RWPE1 (cell line): Measurements from ENCODE around the gene HSPD1.

ENCODE experiments used
- CTCF ChIA-PET: fragments of 350-600 bp; sonication (Branson Sonifier 250); formaldehyde crosslinking; extraction: SDS; loops from one replicate; lab custom pipeline; 2021; lab: Yijun Ruan, JAX
- POLR2A ChIA-PET: fragments of 400-600 bp; formaldehyde crosslinking; extraction: SDS; loops from one replicate; lab custom pipeline; 2020; ENCODE audit warnings: antibody characterized with exemption; ENCODE audit not compliant: low non-redundant PET; lab: Yijun Ruan, JAX
- DNase-seq: peaks from one replicate; pipeline ENCODE4 v3.0.0; 2012; ENCODE audit warnings: low spot score
- H3K27ac ChIP-seq: fragments of 450-650 bp; 2 replicates; pipeline ENCODE4 v1.5.1; 2017
- TF ChIP-seq, protein P1 (sequence below): fragments of 450-650 bp; conservative IDR thresholded peaks from 2 replicates; pipeline ENCODE4 v1.5.1; 2017; ENCODE audit warnings: low read depth, mild to moderate bottlenecking

The HSPD1 gene

DNA sequence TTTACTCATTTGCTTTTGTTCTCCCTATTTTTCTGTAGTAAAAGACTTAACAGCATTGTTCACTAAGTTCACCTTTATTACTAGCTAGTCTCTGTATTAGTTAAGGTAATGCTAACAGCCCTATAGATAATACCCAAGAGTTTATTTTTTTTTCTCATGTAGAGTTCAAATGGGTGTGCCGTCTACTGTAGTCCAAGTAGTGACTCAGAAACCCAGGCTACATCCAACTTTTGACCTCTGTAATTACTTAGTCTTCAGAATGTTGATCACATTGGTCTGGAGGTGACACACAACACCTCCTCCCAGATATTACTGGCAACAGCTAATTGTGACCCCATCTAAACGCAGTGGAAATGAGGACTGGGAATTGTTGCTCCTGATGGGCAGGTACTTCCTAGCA lies 38.6 kb downstream of the HSPD1 start:
- no peak overlapping the region for H3K27ac ChIP-seq
- peak; percentile 36 for DNase-seq
- POLR2A ChIA-PET = no interaction called here
- TF ChIP-seq, protein P1, sequence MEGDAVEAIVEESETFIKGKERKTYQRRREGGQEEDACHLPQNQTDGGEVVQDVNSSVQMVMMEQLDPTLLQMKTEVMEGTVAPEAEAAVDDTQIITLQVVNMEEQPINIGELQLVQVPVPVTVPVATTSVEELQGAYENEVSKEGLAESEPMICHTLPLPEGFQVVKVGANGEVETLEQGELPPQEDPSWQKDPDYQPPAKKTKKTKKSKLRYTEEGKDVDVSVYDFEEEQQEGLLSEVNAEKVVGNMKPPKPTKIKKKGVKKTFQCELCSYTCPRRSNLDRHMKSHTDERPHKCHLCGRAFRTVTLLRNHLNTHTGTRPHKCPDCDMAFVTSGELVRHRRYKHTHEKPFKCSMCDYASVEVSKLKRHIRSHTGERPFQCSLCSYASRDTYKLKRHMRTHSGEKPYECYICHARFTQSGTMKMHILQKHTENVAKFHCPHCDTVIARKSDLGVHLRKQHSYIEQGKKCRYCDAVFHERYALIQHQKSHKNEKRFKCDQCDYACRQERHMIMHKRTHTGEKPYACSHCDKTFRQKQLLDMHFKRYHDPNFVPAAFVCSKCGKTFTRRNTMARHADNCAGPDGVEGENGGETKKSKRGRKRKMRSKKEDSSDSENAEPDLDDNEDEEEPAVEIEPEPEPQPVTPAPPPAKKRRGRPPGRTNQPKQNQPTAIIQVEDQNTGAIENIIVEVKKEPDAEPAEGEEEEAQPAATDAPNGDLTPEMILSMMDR = no peak
- CTCF ChIA-PET = interaction anchor here (0.6 kb wide), 1 partner anchor 39 kb away, joined by 3 read pairs; the partner anchor contains the start of gene HSPE1

DNA sequence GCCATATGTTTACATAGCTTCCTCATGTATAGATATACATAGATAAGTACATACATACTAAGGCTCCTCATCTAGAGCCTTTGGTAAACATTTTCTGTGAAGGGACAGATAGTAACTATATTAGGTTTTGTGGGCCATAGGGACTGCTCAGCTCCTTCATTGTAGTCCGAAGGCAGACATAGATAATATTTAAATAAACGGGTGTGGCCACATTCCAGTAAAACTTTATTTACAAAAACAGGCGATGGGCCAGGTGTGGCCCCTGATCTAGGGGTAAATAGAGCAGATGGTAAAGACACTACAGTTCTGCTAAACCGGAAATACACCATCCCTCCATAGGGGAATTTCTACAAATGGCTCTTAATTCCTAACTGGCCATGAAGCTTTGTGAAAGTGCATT lies 39.0 kb downstream of the HSPD1 start:
- H3K27ac ChIP-seq = no peak overlapping the region
- no peak for DNase-seq
- TF ChIP-seq, protein P1 = no peak
- POLR2A ChIA-PET = no interaction called here
- CTCF ChIA-PET = interaction anchor here (0.6 kb wide), 2 partner anchors 9 to 40 kb away, joined by 3 to 4 read pairs; partner anchors contain the start of gene HSPE1

DNA sequence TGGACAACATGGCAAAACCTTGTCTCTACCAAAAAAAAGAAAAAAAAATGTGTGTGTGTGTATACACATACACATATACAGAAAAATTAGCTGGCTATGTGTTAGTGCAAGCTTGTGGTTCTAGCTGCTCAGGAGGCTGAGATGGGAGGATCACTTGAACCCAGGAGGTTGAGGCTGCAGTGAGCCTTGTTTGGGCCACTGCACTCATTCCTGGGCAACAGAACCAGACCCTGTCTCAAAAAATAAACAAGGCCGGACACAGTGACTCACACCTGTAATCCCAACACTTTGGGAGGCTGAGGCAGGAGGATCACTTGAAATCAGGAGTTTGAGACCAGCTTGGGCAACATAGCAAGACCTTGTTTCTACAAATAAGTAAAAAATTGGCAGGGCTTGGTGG lies 44.2 kb downstream of the HSPD1 start:
- no peak overlapping the region for H3K27ac ChIP-seq
- ChIA-PET POLR2A (no interaction called here), CTCF (interaction anchor here (0.6 kb wide), 1 partner anchor 31 kb away, joined by 3 read pairs; no protein-coding TSS in a partner anchor)
- no peak for DNase-seq
- TF ChIP-seq, protein P1 = no peak

DNA sequence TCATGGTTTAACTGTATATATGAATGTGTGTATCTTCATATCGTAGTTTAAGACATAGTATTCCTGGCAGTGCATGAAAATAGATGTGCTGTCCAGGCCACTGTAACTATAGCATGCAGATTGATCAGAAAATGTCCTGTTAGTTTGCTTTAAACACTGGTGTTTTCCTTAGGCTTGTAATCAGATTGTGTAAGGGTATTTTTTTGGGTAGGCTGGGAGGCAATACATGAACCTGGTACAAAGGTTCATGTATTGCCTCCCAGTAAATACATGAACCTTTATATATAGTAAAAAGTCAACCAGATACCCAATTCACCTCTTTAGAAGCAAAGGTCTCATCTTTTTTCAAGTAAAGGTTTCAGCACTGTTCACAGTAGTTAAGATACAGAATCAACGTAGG lies 44.7 kb downstream of the HSPD1 start:
- CTCF ChIA-PET = no interaction called here
- TF ChIP-seq, protein P1 = no peak
- no peak overlapping the region for H3K27ac ChIP-seq
- POLR2A ChIA-PET = no interaction called here
- DNase-seq = no peak

DNA sequence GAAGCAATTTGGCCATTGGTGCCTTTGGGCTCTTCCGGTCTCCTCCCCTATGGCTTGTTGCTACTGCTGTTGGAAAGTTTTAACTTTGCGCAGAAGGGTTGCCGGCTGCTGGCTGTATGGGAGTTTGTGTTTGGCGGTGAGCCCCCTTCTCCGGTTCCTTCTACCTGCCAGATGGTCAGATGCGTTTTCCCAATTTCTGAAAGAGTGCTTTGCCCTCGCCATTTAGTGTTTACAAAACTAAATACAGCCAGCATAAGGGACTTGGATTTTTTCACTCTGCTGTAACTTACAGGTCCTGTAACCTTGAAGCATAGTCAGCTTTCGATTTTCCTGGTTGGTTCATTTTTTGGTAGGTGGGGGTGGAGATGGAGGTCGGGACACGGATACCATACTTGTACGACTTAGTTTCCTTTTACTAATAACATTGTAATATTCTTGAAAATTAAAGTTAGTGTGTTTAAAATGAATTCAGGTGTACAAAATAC lies 45.7 kb downstream of the HSPD1 start:
- CTCF ChIA-PET = no interaction called here
- TF ChIP-seq, protein P1 = no peak
- POLR2A ChIA-PET = no interaction called here
- H3K27ac ChIP-seq = peak overlapping the region; percentile 99
- DNase-seq = peak; percentile 82

DNA sequence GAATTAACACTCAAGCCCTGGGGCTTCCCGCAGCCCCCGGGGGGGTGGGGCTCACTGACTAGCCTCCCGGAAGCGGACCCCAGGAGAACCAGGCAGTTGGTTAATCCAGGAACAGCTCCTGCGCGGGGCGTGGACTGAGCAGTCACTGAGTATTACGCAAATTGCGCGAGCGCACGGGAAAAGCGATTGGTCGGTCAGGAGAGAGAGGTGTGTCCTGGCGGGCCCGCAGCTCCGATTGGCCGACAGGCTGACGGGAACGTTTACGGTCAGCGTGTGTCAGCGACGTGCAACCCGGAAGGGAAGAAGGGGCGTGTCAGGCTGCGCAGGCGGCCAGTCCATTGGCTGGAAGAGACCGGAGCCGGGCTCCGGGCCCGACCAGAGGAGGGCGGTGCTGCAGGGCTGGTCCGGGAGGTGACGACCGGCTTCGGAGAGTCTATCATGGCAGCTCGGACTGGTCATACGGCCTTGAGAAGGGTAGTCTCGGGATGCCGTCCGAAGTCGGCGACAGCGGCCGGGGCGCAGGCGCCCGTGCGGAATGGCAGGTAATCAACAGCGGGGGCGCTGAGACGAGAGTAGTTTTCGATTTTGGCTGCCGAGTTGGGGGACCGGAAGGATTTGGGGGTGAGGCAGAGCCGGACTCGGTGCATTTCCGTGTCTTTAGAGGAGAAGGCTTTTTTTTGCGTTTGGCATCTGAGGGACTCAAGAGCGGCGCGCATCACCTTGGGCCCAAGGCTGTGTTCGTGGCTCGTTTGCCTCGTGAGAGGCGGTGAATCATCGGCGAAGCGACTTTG lies 46.3 kb downstream of the HSPD1 start, which contains the start of gene COQ10B:
COQ10B (plus strand) TSS at position 430 of the 791 bp plus-strand sequence; CDS start at position 439, 9 bp downstream.
- DNase-seq = peak; percentile 98
- peak within 1 kb of the TSS; percentile 99 for H3K27ac ChIP-seq
- ChIA-PET CTCF (no interaction called here), POLR2A (interaction anchor here (1.0 kb wide), 1 partner anchor 18 kb away, joined by 7 read pairs; the partner anchor contains the start of gene SF3B1)
- TF ChIP-seq, protein P1 = no peak
